ENCODE measurements around the gene RILPL1.
"Not testable (repeated sequence)": the region's sequence is repeated elsewhere in the genome, so short reads cannot be mapped to it uniquely, and the experiment has no call there.

Gene RILPL1

GRCh38 chr12:123540899-123541662, 7.6 kb upstream of the RILPL1 start:
- no peak overlapping the region for H3K4me3 ChIP-seq
- no peak for TF ChIP-seq CTCF (IDR thresholded peaks at IDR 0.05)
- no peak overlapping the region for H3K27ac ChIP-seq
- DNase-seq (ENCODE audit: low spot score): no peak

GRCh38 chr12:123535952-123536351, 2.4 kb upstream of the RILPL1 start:
- H3K4me3 ChIP-seq; H3K27ac ChIP-seq; DNase-seq (ENCODE audit: low spot score): not testable (repeated sequence)

- peak overlapping the region; percentile 68 to 94 for H3K27ac ChIP-seq
- DNase-seq (ENCODE audit: low spot score): no peak
- no peak for TF ChIP-seq CTCF (IDR thresholded peaks at IDR 0.05)
- peak overlapping the region; percentile 86 for H3K4me3 ChIP-seq
Observed at GRCh38 chr12:123532808-123533649, 490 bp downstream of the RILPL1 start.

DNA sequence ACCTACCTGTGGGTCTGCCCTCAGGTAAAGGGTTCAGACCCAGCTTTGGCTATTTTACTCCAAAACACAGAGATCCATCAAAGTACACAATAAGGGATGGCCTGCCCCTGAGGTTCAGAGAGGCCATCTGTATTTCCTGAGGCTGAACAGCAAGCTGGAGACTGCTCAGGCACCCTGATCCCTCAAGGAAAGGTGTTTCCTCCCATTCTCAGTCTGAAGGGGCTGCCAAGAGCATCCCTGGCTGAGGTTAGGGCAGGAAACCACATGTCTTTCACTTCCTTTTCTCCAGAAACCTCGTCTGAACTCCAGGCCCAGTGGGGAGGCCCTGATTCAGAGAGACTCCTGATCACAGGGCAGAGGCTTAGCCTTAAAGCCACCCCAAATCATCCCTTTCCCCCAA, 1.5 kb downstream of the RILPL1 start:
- no peak for TF ChIP-seq CTCF (IDR thresholded peaks at IDR 0.05)
- peak overlapping the region; percentile 68 to 94 for H3K27ac ChIP-seq
- DNase-seq (ENCODE audit: low spot score): no peak

GRCh38 chr12:123531091-123531490, 2.4 kb downstream of the RILPL1 start:
- H3K4me3 ChIP-seq: peak overlapping the region; percentile 86
- DNase-seq (ENCODE audit: low spot score): no peak
- no peak for TF ChIP-seq CTCF (IDR thresholded peaks at IDR 0.05)
- peak overlapping the region in 1 of 2 donors; percentile 68 for H3K27ac ChIP-seq

More for the DNA sequence above, 1.5 kb downstream of the RILPL1 start:
- peak overlapping the region; percentile 86 for H3K4me3 ChIP-seq

DNA sequence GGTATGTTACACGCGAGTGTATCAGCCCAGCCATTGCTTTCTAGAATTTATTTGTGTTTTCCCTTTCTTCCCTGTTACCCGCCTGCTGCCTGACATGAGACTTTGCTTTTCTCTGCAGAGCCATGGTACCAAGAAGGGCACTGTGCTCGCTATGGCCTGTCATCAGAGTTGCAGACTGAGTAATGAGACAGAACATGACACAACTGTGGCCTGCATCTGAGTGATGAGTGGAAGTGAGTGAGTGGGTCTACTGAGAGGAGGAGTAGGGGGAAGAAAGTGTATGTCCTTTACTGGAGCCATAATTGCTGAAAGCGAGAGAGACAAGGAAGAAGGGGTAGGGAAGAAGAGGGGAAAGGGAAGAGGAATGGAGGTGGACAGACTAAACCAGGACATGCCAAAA, 2.9 kb downstream of the RILPL1 start:
- H3K4me3 ChIP-seq: no peak overlapping the region
- H3K27ac ChIP-seq: peak overlapping the region; percentile 8 to 68
- DNase-seq (ENCODE audit: low spot score): no peak
- TF ChIP-seq CTCF (IDR thresholded peaks at IDR 0.05): no peak

- no peak for DNase-seq (ENCODE audit: low spot score)
- H3K4me3 ChIP-seq: no peak overlapping the region
- no peak overlapping the region for H3K27ac ChIP-seq
- no peak for TF ChIP-seq CTCF (IDR thresholded peaks at IDR 0.05)
Observed at GRCh38 chr12:123529686-123530085, 3.8 kb downstream of the RILPL1 start.
